ENCODE measurements around the gene MFN1.
A peak's percentile ranks its signal among the peaks of the same experiment; 100 is the strongest.

Gene MFN1

GRCh38 chr3:179432451-179432850 is 84.9 kb downstream of the MFN1 start:
- no peaks in the 10 kb centered on the region for H3K9me3 ChIP-seq (ENCODE audit: insufficient read depth, low read length)
- TF ChIP-seq EZH2phosphoT487 (IDR thresholded peaks at IDR 0.05; ENCODE audit: low read depth) = no peak
- no peak for TF ChIP-seq CTCF (IDR thresholded peaks at IDR 0.05; ENCODE audit: low read depth, low read length)
- peaks cover 41% of the 10 kb centered on the region for H3K4me1 ChIP-seq (ENCODE audit: low read length)
- peak overlapping the region; percentile 71 for H3K4me2 ChIP-seq (ENCODE audit: low read length)
- H3K4me3 ChIP-seq (ENCODE audit: low read length) = peak overlapping the region; percentile 52; the same call in 1 of the 2 replicates
- peak overlapping the region; percentile 37; the same call in 1 of the 2 replicates for H3K27ac ChIP-seq (ENCODE audit: low read length)
- H3K9ac ChIP-seq (ENCODE audit: low read length) = no peak overlapping the region; the same call in 1 of the 2 replicates
- H3K27me3 ChIP-seq (ENCODE audit: low read depth, low read length) = no peaks in the 10 kb centered on the region; the same call in 1 of the 2 replicates
- H4K20me1 ChIP-seq (ENCODE audit: insufficient read depth, low read length) = no peaks in the 10 kb centered on the region
- H2AFZ ChIP-seq (ENCODE audit: low read depth, low read length) = no peak overlapping the region
- no peaks in the 10 kb centered on the region for H3K36me3 ChIP-seq (replicated peaks; ENCODE audit: low read depth, low read length)
- H3K79me2 ChIP-seq (ENCODE audit: low read length) = no peaks in the 10 kb centered on the region

GRCh38 chr3:179436517-179436916 is 89.0 kb downstream of the MFN1 start:
- H3K36me3 ChIP-seq (replicated peaks; ENCODE audit: low read depth, low read length) = no peaks in the 10 kb centered on the region
- peak overlapping the region; percentile 23 for H3K4me2 ChIP-seq (ENCODE audit: low read length)
- H3K27ac ChIP-seq (ENCODE audit: low read length) = peak overlapping the region; percentile 11; the same call in 1 of the 2 replicates
- H3K9ac ChIP-seq (ENCODE audit: low read length) = no peak overlapping the region
- no peaks in the 10 kb centered on the region; the same call in 1 of the 2 replicates for H3K27me3 ChIP-seq (ENCODE audit: low read depth, low read length)
- H2AFZ ChIP-seq (ENCODE audit: low read depth, low read length) = peak overlapping the region; percentile 31; the same call in 1 of the 2 replicates
- no peaks in the 10 kb centered on the region for H3K9me3 ChIP-seq (ENCODE audit: insufficient read depth, low read length)
- H3K4me3 ChIP-seq (ENCODE audit: low read length) = no peak overlapping the region
- H3K4me1 ChIP-seq (ENCODE audit: low read length) = peaks cover 63% of the 10 kb centered on the region
- no peak for TF ChIP-seq CTCF (IDR thresholded peaks at IDR 0.05; ENCODE audit: low read depth, low read length)
- no peak for TF ChIP-seq EZH2phosphoT487 (IDR thresholded peaks at IDR 0.05; ENCODE audit: low read depth)
- no peaks in the 10 kb centered on the region for H4K20me1 ChIP-seq (ENCODE audit: insufficient read depth, low read length)
- 0 out of 2 replicates have a peak, but pooled peaks cover 4% of the 10 kb centered on the region for H3K79me2 ChIP-seq (ENCODE audit: low read length)

GRCh38 chr3:179438841-179439240 is 91.3 kb downstream of the MFN1 start:
- TF ChIP-seq CTCF (IDR thresholded peaks at IDR 0.05; ENCODE audit: low read depth, low read length) = no peak
- TF ChIP-seq EZH2phosphoT487 (IDR thresholded peaks at IDR 0.05; ENCODE audit: low read depth) = no peak
- Histone ChIP-seq H2AFZ (ENCODE audit: low read depth, low read length) (peak overlapping the region; percentile 66), H3K27ac (ENCODE audit: low read length) (peak overlapping the region; percentile 63), H3K4me2 (ENCODE audit: low read length) (peak overlapping the region; percentile 78), H3K36me3 (replicated peaks; ENCODE audit: low read depth, low read length) (no peaks in the 10 kb centered on the region), H3K9me3 (ENCODE audit: insufficient read depth, low read length) (no peaks in the 10 kb centered on the region), H3K27me3 (ENCODE audit: low read depth, low read length) (peaks cover 4% of the 10 kb centered on the region; the same call in 1 of the 2 replicates), H3K9ac (ENCODE audit: low read length) (peak overlapping the region; percentile 21; the same call in 1 of the 2 replicates), H3K79me2 (ENCODE audit: low read length) (0 out of 2 replicates have a peak, but pooled peaks cover 4% of the 10 kb centered on the region), H3K4me1 (ENCODE audit: low read length) (peaks cover 43% of the 10 kb centered on the region), H3K4me3 (ENCODE audit: low read length) (peak overlapping the region; percentile 53), H4K20me1 (ENCODE audit: insufficient read depth, low read length) (no peaks in the 10 kb centered on the region)

Measured in OCI-LY3 (cell line).